ENCODE results near the gene LIMK1.

GRCh38 chr7:74078461-74078860, 5.1 kb upstream of the LIMK1 start:
- no peak for TF ChIP-seq TAF1 (IDR thresholded peaks at IDR 0.05; ENCODE audit: borderline replicate concordance, low read depth, low read length)
- no peak for TF ChIP-seq POLR2A (IDR thresholded peaks at IDR 0.05; ENCODE audit: low read depth, low read length)
